ENCODE results near the gene ARHGEF4.
"Not testable (repeated sequence)": the region's sequence is repeated elsewhere in the genome, so short reads cannot be mapped to it uniquely, and the experiment has no call there.

Gene ARHGEF4

DNA sequence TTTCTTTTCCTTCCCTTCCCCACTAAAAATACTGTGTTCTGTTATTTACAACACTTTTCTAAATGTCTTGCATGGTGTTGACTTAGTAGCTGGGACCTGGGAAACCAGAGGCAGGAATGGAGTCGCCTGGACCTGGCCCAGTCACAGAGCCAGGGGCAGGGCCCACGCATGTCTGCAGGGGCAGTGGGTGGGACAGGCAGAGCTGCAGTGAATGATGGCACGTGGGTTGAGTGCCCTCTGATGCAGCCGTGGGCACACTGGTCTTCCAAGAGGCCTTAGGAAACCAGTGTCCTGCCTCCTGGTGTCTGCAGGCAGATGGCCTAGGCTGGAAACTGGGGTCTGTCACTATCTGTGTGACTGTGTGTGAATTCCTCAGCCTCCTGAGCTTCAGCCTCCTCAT lies 46.8 kb downstream of the ARHGEF4 start:
- no peak for DNase-seq (ENCODE audit: low read depth in 2 of 2)

DNA sequence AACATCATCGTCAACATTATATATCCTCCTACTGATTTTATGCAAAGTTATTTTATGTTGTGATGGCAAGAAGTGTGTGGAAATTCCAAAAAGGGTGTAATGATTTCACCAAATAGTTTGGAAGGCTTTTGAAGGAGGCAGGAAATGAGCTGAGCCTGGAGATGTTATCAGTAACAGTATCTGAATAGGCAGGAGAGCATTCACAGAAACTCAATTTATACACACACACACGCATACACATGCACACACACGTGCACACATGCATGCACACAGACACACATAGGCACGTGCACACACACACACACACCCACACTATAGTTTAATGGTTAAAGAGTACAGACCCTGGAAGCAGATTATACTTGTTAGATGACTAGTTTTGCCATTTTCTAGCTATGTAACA lies 47.3 kb downstream of the ARHGEF4 start:
- DNase-seq (ENCODE audit: low read depth in 2 of 2): no peak

DNA sequence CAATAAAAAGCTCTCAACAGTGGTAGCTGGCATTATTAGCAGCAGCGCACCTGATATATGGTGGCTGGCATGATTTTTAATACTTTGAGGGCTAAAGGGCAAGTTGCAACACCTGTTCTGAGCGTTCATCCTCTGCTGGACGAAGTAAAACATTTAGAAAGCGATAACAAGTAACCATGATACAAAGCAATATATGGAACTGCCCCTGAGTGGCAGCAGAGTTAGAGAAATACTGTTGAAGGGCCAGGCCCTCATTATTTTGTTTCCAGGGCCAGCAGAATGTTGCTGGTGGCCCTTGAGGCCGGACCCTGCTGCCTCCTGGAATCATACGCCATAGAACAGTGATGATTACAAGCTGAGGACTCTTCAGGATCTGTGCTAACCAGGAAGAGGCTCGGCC lies 47.8 kb downstream of the ARHGEF4 start:
- DNase-seq (ENCODE audit: low read depth in 2 of 2): no peak

DNA sequence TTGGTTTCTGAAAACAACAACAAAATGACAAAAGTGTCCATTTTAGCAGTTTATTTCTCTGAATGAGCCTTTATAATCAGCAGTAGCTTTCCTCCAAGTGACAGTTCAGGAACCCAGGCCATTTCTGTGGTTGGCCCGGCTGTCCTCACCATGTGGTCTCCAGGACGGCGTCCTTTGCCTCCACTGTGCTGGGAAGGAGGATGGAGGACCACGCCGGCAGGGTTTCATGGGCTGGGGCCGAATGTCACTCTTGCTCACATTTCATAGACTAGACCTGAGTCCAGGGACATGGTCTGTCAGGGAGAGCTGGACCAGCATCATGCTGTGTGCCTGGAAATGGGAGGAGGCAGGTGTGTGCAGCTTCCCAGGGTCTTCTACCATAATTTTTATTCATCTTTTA lies 50.9 kb downstream of the ARHGEF4 start:
- no peak for DNase-seq (ENCODE audit: low read depth in 2 of 2)

DNA sequence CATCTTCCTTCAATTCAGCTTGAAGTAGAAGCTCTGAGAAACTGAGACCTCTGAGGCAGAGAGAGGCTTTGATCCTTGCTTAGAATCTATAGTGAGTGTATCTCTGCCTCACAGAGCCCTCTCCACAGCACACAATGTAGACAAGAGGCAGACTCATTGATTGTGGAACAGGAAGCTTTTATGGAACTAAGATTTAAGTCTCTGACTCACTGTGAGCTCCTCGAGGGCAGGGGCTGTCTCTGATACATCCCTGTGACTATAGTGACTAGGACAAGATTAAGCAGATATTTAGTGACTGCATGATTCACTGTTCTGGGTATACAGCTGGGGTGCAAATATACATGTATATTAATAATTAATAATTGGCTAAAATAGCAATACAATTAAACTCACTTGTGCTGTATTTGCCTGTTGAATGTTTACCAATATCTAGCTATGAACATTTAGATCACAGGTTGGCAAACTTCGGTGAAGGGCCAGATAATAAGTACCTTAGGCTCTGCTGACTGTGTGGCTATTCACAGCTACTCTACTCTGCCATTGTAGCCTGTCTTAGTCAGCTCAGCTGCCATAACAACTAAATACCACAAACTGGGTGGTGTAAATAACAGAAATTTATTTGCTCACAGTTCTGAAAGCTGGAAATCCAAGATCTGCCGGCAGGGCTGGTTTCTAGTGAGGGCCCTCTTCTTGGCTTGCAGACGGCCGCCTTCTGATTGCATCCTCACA lies 54.4 kb downstream of the ARHGEF4 start:
- DNase-seq (ENCODE audit: low read depth in 2 of 2): no peak

DNA sequence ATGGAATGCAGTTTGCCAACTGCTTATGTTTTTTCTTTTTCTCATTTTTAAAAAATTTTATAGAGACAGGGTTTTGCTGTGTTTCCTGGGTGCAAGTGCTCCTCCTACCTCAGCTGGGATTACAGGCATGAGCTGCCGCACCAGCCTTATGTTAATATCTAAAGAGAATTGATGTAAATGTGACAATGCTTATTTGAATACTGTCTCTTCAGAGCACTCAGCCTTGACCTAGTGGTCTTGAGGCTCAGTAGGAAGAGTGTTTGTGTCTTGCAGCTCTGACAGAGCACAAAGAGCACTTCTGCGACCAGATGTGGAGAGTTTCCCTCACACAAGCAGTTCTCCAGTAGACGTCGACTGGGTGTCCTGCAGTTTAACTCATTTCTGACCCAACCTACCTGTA lies 55.3 kb downstream of the ARHGEF4 start:
- DNase-seq (ENCODE audit: low read depth in 2 of 2): no peak

DNA sequence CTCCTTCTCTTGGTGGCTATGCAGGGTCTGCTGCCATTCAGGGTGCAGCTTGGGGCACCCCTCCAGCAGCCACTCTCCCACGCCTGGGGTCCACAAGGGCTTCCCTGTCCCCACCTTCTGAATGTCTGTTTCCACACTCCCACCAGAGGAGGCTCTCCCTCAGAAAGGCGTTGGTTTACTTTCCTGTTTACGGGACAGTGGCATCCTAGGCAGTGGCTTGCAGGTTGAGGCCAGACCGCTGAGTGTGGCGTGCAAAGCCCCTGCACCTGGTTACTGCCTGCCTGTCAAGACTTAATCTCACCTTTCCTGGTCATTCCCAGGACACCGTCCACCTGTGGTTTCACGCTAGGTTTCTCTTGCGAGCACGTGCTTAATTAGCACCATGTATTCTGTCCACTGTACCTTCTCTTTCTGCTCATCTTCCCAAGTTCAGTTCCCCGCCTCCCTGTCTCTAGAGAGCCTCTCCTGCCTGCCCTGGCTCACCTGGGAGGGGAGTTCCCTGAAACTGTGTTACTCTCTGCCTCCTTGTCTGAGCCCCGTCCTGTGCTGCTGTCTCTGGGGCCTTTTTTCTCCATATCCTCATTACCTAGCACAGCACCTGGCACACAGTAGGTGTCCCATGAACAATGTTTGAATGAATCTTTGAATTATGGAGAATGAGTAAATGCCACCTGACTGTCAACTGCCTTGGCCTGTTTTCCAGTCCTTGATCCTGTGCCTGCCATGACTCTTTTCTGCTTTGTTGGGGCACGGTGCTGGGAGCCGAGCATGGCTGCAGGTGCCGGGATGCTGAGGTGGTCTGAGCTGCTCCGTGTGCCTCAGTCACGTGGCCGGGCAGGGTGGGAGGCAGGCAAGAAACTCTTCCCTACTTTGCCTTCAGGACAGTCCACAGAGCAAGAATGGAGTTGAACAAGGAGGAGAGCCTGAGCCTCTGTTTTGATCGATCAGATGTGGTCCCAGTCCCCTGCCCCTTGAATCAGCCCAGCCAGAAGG lies 56.4 kb downstream of the ARHGEF4 start:
- DNase-seq (ENCODE audit: low read depth in 2 of 2): no peak

DNA sequence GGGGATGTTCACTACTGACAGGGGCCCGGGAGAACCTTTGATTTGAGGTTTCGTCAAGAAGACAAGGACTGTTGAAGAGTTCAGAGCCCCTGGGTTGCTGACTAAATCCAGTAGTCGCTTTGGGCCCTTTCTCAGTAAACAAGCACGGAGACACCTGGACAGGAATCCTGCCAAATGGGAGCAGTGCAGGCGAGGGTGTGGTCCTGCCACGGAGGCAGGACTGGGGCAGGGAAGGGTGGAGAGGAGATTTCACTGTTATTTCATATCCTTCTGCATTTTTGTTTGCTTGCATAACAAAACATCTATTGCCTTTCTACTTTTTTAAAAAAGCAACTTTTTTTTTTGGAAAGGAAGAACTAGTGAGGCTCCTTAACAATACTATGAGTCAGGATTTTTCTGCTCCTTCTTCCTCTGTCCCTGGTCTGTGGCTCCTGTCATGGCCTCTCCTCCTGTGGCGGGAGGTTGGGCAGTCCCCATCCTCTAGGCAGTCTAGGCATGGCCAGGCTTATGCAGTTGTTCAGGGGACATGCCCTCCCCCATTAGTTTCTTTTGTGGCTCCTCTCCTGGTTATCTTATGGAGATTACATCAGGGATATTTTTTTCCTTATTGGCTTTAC lies 57.7 kb downstream of the ARHGEF4 start:
- DNase-seq (ENCODE audit: low read depth in 2 of 2): no peak

DNA sequence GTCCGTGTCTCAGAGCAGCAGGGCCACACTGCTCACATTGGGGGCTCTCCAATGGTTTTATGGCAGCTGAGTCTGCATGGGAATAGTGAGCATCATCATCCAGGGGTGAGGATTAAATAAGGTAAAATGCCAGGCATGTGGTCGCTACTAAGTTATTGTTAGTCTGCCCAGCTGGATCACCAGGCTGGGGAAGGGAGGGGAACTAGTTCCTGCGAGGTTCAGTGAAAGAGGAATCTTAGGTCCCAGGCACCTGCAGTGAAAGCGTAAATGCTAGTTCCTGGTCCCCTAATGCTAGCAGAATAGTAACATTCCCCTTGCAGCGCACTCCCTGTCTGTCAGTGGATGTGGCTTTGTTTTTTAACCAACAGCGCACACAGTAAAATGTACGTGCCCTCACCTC lies 60.1 kb downstream of the ARHGEF4 start:
- DNase-seq (ENCODE audit: low read depth in 2 of 2): no peak

DNA sequence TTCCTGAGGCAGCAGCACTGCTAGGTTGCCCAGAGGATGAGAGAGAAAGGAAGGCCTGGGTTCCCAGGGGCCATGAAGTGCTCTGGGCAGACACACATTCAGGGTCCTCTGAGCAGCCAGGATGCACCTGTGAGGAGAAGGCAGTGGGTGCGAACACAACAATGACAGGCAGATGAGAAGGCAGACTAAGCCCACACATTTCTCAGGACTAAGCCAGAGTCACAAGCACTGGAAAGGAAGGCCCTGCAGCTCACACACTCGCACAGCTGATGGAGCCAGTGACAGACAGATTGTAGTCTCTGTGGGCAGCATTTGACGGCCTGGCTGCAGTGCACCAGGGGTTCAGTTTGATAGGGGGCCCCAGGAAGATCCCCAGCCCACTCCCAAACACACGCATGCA lies 61.8 kb downstream of the ARHGEF4 start:
- no peak for DNase-seq (ENCODE audit: low read depth in 2 of 2)

DNA sequence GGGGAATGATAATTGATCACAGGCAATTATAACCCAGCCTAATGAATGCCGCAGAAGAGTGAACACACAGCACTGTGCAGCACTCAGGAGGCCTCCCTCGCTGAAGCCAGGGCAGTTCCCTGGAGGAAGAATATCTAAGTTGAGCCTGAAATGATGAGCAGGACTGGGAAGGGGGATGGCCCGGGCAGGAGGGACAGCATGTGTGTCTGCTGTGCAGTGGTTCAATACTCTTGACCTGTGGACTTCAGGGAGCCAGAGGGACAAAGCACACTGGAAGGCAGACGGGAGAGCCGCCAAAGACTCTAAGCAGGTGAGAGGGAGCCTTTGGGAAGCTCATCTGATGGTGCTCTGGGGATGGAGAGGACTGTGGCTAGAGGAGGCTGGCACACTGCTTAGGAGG lies 62.6 kb downstream of the ARHGEF4 start:
- no peak for DNase-seq (ENCODE audit: low read depth in 2 of 2)

DNA sequence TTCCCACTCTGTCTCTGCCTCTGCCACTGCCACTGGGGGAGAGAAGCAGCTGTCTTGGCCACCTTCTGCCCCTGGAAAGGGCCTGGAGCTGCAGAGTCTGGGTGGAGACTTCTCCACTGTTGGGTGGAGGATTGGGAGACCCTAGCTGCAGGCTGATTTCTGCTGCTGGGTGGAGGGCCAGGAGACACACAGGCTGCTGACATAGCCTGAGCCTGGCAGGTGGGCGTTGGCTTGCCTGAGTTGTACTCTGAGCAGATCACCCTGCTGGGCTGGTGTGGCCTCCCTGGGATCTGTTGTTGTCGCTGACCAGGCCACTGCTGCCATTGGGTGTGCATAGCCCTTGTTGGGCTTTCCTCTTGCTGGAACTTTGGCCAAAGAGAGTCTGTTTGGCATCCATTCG lies 64.3 kb downstream of the ARHGEF4 start:
- DNase-seq (ENCODE audit: low read depth in 2 of 2): no peak

DNA sequence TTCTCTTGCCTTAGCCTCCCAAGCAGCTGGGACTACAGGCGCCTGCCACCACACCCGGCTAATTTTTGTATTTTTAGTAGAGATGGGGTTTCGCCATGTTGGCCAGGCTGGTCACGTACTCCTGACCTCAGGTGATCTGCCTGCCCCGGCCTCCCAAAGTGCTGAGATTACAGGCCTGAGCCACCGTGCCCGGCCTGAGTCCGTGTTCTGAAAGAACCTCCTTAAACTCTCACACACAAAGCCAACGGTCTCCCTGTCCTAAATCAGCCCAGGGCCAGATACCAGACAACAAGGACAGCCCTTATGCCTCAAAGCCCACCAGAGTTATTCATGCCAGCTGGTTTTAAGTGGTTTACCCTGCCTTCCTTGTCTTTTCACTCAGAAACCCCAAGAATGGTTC lies 64.9 kb downstream of the ARHGEF4 start:
- not testable (repeated sequence) for DNase-seq (ENCODE audit: low read depth in 2 of 2)

DNA sequence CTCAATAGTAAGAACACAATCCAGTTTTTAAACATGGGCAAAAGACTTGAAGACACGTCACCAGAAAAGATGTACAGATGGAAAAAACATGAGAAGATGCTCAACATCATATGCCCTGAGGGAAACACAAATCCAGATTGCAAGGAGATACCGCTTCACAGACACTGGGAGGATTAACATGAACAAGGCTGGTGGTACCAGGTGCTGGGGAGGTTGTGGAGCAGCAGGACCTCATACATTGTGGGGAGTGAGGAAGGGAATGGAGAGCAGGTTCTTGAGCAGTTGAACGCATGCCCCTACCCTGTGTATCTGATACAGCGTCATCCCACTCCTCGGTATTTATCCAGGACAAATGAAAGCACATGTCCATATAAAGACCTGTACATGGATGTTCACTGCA lies 72.1 kb downstream of the ARHGEF4 start:
- no peak for DNase-seq (ENCODE audit: low read depth in 2 of 2)

DNA sequence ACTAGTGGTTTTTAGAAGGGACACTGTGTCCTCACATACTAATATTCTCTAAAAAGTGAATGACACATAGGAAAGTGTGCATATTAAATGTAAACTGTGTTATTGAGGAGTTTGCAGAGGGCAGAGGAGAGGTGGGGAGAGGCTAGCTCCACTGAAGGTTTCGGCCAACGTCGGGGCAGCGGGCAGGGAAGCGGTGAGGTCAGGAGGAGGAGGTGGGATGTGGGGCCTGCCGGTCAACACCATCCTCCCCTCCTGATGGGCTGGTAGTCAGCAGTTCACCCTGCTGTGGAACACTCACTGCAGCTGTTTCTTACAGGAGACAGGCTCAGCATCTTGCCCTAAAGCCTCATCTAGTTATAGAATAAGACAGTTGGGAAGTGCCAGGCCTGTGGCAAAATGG lies 74.2 kb downstream of the ARHGEF4 start:
- DNase-seq (ENCODE audit: low read depth in 2 of 2): no peak

DNA sequence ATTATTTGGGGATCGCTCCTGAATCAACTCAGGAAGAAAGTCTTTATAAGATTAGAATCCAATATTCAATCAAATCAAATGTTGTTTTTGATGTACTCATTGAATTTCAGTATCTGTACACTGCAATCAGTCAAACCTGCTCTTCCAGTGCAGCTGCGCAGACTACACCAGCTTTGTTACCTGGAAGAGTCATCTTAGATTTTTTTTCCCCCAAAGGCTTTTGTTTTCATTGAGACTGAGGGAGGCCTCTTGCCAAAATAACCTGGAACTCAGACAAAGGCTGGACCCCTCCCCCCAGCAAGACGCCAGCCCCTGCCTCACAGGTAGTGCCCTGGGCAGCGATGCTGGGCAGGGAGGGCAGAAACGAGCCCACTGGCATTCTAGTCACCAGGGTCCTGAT lies 74.8 kb downstream of the ARHGEF4 start:
- no peak for DNase-seq (ENCODE audit: low read depth in 2 of 2)

DNA sequence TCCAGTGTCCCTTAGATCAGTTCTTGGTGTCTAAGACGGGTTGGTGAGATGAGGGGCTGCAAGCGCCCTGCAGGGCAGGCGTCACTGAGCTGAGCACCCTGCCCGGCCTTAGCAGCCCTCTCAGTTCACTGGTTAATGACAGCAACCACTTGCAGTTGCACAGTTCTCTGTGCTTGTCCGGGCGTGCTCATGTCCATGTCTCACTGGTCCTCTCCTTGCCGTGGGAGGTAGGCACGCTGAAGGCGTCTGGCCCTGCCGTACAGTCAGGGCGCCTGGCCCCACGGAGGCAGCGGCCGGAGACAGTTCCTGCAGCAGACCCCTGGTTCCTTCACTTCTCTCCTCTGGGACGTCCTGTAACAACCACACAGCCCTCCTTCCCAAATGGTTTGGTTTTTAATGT lies 75.3 kb downstream of the ARHGEF4 start:
- no peak for DNase-seq (ENCODE audit: low read depth in 2 of 2)

DNA sequence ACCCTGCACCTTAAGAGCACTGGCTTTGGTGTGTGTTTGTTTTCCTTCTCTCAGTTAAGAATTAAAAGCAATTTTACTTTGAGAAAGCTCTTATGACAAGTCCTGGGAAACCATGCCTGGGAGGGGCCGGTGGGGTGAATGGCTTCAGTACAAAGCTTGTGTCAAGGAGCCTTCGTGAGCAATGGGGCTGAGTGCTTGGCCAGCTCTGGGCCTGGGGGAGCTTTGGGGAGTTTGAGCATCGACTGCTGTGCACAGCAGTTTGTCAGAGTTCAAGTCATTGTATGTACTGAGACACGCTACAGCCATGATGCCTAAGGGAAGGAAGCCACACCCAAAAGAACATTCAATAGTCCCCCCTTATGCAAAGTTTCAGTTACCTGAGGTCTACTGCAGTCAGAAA lies 75.8 kb downstream of the ARHGEF4 start:
- no peak for DNase-seq (ENCODE audit: low read depth in 2 of 2)

DNA sequence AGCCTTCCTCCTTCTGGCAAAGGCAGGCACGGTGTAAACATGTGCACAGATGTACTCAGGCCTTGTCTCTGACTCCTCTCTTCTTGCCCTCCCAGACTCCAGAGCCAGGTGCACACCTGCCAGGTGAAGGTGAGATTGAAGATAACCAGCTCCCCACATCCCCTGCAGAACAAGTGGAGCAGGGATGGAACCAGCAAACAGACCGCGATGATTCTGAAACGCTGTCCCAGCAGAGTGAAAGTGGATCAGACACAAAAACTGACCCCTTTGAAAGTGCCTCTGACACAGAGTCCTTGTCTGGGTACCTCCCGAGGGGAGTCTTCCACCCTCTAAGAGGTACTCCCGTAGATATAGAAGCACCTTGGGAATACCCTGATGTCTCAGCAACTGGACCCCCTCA lies 77.2 kb downstream of the ARHGEF4 start:
- no peak for DNase-seq (ENCODE audit: low read depth in 2 of 2)

DNA sequence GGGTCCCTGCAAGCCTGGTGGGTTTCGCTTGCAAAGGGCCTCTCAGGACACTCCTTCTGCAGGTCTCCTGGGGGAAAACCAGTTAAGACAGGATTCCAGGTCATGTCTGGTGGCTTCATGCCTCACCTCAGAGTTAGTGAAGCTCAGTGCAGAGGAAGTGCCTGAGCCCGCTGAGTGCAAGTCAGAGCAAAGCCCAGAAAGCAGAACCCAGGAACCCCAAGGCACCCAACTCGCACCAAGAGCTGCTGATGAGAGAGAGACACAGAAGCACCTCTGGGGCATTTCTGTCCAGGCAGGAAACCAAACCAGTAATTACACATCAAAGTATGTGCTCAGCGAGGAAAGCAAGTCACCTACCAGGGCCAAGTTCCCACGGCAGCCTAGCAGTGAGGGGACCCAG lies 78.4 kb downstream of the ARHGEF4 start:
- no peak for DNase-seq (ENCODE audit: low read depth in 2 of 2)

DNA sequence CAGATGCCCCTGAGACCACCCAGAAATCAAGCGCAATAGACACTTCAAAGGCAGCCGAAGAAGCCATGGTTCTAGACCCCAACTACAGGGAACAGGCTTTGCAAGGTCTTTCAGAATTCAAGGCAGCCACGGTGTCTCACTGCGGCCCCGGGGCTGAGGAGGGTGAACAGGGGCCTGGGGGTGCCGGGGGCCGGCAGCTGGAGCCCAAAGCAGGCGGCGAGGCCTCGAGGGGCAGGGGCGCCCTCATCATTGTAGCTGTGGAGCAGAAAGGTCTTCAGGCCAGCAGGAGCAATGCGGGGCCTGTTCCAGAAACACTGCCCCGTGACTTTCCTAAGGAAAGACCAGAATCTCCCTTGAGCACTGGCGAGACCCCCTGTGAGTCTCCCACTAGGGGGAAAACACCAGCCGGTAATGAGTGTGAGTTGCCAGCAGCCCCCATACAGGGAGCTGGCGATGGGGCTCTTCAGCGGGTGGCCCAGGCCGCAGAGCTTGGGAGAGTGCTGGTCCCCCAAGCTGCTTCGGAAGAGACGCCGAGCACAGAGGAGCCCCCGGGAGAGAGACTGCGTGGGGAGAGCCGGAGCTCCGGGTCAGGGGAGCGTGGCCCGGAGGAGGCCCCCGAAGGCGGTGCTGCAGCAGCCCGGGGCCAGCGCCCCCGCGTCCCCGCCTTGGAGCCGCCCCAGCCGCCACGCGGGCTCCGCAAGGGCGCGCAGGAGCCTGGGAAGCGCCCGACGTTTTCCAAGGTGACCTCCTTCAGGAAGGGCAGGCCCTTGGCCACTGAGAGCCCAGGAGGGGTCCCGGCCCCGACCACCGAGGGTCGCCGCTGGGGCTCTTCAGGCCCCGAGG lies 79.1 kb downstream of the ARHGEF4 start:
- no peak for DNase-seq (ENCODE audit: low read depth in 2 of 2)

DNA sequence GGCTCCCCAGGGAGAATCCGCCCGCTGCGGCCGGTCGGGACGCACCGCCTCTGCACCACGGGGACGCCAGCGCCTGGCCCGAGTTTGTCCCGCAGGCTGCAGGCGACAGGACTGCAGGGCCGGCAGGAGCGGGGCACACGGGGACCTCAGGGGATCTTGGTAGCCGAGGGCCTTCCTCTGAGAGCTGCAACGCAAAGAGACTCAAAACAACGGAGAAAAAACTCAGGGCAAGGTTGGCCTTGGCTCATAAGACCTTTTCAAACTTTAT lies 79.7 kb downstream of the ARHGEF4 start:
- no peak for DNase-seq (ENCODE audit: low read depth in 2 of 2)

All from activated CD4-positive, alpha-beta T cell treated with anti-CD3 and anti-CD28 coated beads for 24 hours (primary cell).